Measurements from ENCODE around the gene KIRREL1.

- TF ChIP-seq CTCF (conservative IDR thresholded peaks at IDR 0.05) (no peak), ZFX (IDR thresholded peaks at IDR 0.05) (no peak)
Observed at GRCh38 chr1:158003406-158003800, 10.0 kb downstream of the KIRREL1 start.

All from C4-2B (cell line).